Gastrocnemius medialis (tissue), 4 donors: ENCODE results near the gene DOCK10.

ENCODE experiments used
- POLR2A ChIP-seq, 2 donors: fragments of 450-650 bp; IDR thresholded peaks; one replicate each; pipeline ENCODE4 v1.6.1; 2017; ENCODE audit warnings: antibody characterized with exemption in 2 of 2, mild to moderate bottlenecking in 2 of 2, moderate library complexity in 2 of 2
- TF ChIP-seq, protein P1 (sequence below), 5 experiments: fragments of 450-650 bp in 3 of 5; fragments of 200-600 bp in 2 of 5; sonication (generic) in 2 of 5; IDR thresholded peaks in 4 of 5; conservative IDR thresholded peaks in 1 of 5; 1 replicate in 4 of 5; 2 replicates in 1 of 5; pipeline ENCODE4 v1.5.1; 2016 to 2019; ENCODE audit warnings: antibody characterized with exemption in 5 of 5, mild to moderate bottlenecking in 3 of 5, moderate library complexity in 3 of 5

DNA sequence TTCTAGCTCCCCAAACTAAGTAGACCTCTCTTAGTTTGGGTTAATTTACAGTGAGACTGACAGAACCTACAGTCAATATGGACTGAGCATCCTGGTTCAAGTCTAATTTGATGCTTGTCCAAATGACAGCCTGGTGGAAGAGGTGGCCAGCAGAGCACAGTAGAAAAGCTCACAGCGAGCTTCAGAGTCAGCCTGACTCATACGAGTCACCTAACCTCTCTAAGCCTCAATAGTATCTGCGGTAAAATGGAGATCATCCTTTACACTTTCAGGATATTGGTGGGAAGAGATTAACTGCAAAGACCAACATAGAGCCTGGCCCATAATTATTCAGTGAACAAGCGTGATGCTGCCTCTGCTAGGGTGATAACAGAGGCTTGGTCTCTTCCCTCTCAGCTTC is 54.5 kb downstream of the DOCK10 start:
- TF ChIP-seq POLR2A (IDR thresholded peaks at IDR 0.05), result no peak
- TF ChIP-seq, protein P1, sequence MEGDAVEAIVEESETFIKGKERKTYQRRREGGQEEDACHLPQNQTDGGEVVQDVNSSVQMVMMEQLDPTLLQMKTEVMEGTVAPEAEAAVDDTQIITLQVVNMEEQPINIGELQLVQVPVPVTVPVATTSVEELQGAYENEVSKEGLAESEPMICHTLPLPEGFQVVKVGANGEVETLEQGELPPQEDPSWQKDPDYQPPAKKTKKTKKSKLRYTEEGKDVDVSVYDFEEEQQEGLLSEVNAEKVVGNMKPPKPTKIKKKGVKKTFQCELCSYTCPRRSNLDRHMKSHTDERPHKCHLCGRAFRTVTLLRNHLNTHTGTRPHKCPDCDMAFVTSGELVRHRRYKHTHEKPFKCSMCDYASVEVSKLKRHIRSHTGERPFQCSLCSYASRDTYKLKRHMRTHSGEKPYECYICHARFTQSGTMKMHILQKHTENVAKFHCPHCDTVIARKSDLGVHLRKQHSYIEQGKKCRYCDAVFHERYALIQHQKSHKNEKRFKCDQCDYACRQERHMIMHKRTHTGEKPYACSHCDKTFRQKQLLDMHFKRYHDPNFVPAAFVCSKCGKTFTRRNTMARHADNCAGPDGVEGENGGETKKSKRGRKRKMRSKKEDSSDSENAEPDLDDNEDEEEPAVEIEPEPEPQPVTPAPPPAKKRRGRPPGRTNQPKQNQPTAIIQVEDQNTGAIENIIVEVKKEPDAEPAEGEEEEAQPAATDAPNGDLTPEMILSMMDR (IDR thresholded peaks at IDR 0.05 in 4 of 5, conservative IDR thresholded peaks at IDR 0.05 in 1 of 5), result no peak
